ENCODE results near the gene KAT6B. TPM values are rescaled to one million over a fixed set of nuclear protein-coding genes. Genes with fewer than 3 reads are reported as not detected.
A peak's percentile ranks its signal among the peaks of the same experiment; 100 is the strongest.
"Not testable (repeated sequence)": the region's sequence is repeated elsewhere in the genome, so short reads cannot be mapped to it uniquely, and the experiment has no call there.

KAT6B gene
- total and polyA plus RNA-seq, 2 of the 8 experiments (the other 6 are each of a cell fraction or from before 2014, with no cell fraction given), result 7.3 to 30.8 TPM

- H3K4me3 ChIP-seq (ENCODE audit: extremely low read depth in 1 of 4, insufficient read depth in 2 of 4, low read depth in 3 of 4, low read length in 4 of 4); H2BK5ac ChIP-seq (ENCODE audit: low read depth, low read length); H3K56ac ChIP-seq (replicated peaks; ENCODE audit: insufficient read length, low read depth, low read length); H3K23ac ChIP-seq (ENCODE audit: insufficient read length); H3K18ac ChIP-seq (ENCODE audit: extremely low read depth, low read length); H3K27ac ChIP-seq (ENCODE audit: low read depth, low read length); DNase-seq (ENCODE audit: low read depth in 1 of 2, low spot score in 2 of 2); H2AFZ ChIP-seq (ENCODE audit: low read length); H3K9ac ChIP-seq (replicated peaks in 1 of 4; ENCODE audit: extremely low read depth in 1 of 4, low read depth in 3 of 4, low read length in 3 of 4); H3K14ac ChIP-seq (ENCODE audit: insufficient read length); H3K36me3 ChIP-seq (ENCODE audit: control insufficient read depth in 2 of 4, insufficient read depth in 4 of 4, low read length in 3 of 4); H3K23me2 ChIP-seq (ENCODE audit: low read depth, low read length); H3K4me2 ChIP-seq (ENCODE audit: insufficient read depth in 1 of 2, low read depth in 2 of 2, low read length in 2 of 2); H3K9me3 ChIP-seq (ENCODE audit: insufficient read depth in 2 of 2, low read depth in 1 of 2, low read length in 1 of 2); POLR2A ChIA-PET (ENCODE audit: partially characterized antibody); H4K91ac ChIP-seq (replicated peaks; ENCODE audit: insufficient read length, low read length); H2AK5ac ChIP-seq (ENCODE audit: low read depth, low read length); H3K4me1 ChIP-seq (replicated peaks in 1 of 4; ENCODE audit: control insufficient read depth in 3 of 4, insufficient read depth in 4 of 4, low read length in 3 of 4); H3K27me3 ChIP-seq (replicated peaks in 1 of 4; ENCODE audit: control insufficient read depth in 3 of 4, extremely low read depth in 1 of 4, insufficient read depth in 3 of 4, low read length in 3 of 4); H2BK20ac ChIP-seq (ENCODE audit: low read length); H3K4ac ChIP-seq (replicated peaks; ENCODE audit: insufficient read length, low read depth, low read length); H2BK15ac ChIP-seq (ENCODE audit: low read length); H4K20me1 ChIP-seq (replicated peaks in 1 of 2; ENCODE audit: control insufficient read depth in 1 of 2, insufficient read depth in 2 of 2, low read length in 2 of 2); H2BK12ac ChIP-seq (ENCODE audit: low read depth, low read length); FAIRE-seq; H2BK120ac ChIP-seq (replicated peaks; ENCODE audit: low read depth, low read length); H4K5ac ChIP-seq (ENCODE audit: insufficient read length, low read depth, low read length); H4K8ac ChIP-seq (ENCODE audit: extremely low read depth, insufficient read depth, low read length); H3K79me1 ChIP-seq (ENCODE audit: low read depth, low read length): not testable (repeated sequence)
- TF ChIP-seq CEBPB (IDR thresholded peaks at IDR 0.05; ENCODE audit: low read depth, low read length), result peak; percentile 65; the same call in 1 of the 2 replicates
- peaks cover 0 to 18% of the 10 kb centered on the region in 2 experiments; a peak in 2 of 4 replicates for H3K79me2 ChIP-seq (ENCODE audit: control insufficient read depth in 1 of 2, insufficient read depth in 2 of 2, low read length in 2 of 2)
- 95% methylated on average over 6 of the region's 6 CpGs; no CpG with 5 or more reads in 1 of the 2 experiments for WGBS, 2 experiments (ENCODE audit: extremely low coverage in 1 of 2, insufficient coverage in 1 of 2, insufficient read length in 1 of 2, insufficient replicate concordance in 2 of 2, low coverage in 1 of 2, low lambda C conversion rate in 2 of 2, missing lambda C conversion rate in 1 of 2)
- CTCF ChIA-PET (ENCODE audit: partially characterized antibody), result interaction anchor here (0.6 to 2.7 kb wide), 6 partner anchors 9 to 472 kb away, joined by 3 to 8 read pairs (median 3); no protein-coding TSS in a partner anchor
Observed at GRCh38 chr10:74893329-74893728, 66.9 kb downstream of the KAT6B start.

All from H1 (cell line).